GM18519 (cell line): Measurements from ENCODE around the gene DLL4.

Experiments
- ATAC-seq: cut with Tn5 transposase; IDR thresholded peaks from one replicate; pipeline ENCODE4 v1.9.1; 2021; ENCODE audit warnings: mild to moderate bottlenecking, moderate library complexity; ENCODE audit not compliant: unreplicated experiment, low FRiP score

Gene DLL4

GRCh38 chr15:40906091-40906990 is 22.8 kb upstream of the DLL4 start:
- no peak for ATAC-seq

GRCh38 chr15:40906991-40907802 is 21.9 kb upstream of the DLL4 start:
- no peak for ATAC-seq

- no peak for ATAC-seq
Observed at GRCh38 chr15:40908095-40908494, 21.0 kb upstream of the DLL4 start.

- ATAC-seq: no peak
Observed at GRCh38 chr15:40909662-40910630, 19.2 kb upstream of the DLL4 start.

GRCh38 chr15:40911141-40911540 is 18.0 kb upstream of the DLL4 start:
- ATAC-seq: no peak

GRCh38 chr15:40911693-40912092 is 17.4 kb upstream of the DLL4 start:
- ATAC-seq: no peak

GRCh38 chr15:40912478-40912877 is 16.7 kb upstream of the DLL4 start:
- ATAC-seq: no peak

GRCh38 chr15:40914013-40914412 is 15.1 kb upstream of the DLL4 start:
- no peak for ATAC-seq

- no peak for ATAC-seq
Observed at GRCh38 chr15:40914486-40914885, 14.7 kb upstream of the DLL4 start.

GRCh38 chr15:40915116-40915661 is 14.0 kb upstream of the DLL4 start:
- no peak for ATAC-seq

GRCh38 chr15:40915679-40916078 is 13.5 kb upstream of the DLL4 start:
- no peak for ATAC-seq

- ATAC-seq: no peak
Observed at GRCh38 chr15:40917585-40917984, 11.6 kb upstream of the DLL4 start.

GRCh38 chr15:40918146-40918798 is 10.9 kb upstream of the DLL4 start:
- no peak for ATAC-seq

GRCh38 chr15:40918799-40919392 is 10.2 kb upstream of the DLL4 start:
- no peak for ATAC-seq

GRCh38 chr15:40921949-40922607 is 7.1 kb upstream of the DLL4 start:
- no peak for ATAC-seq

GRCh38 chr15:40922608-40923005 is 6.5 kb upstream of the DLL4 start:
- ATAC-seq: no peak

- no peak for ATAC-seq
Observed at GRCh38 chr15:40923551-40923950, 5.6 kb upstream of the DLL4 start.

GRCh38 chr15:40925495-40925862 is 3.7 kb upstream of the DLL4 start:
- ATAC-seq: no peak
